SH-SY5Y (cell line): ENCODE measurements around the gene PXDC1.

Source experiments
- GATA2 ChIP-seq: IDR thresholded peaks from 2 replicates; pipeline ENCODE4 v1.6.1; 2011; ENCODE audit warnings: mild to moderate bottlenecking, low read depth, low read length
- GATA3 ChIP-seq: IDR thresholded peaks from 2 replicates; pipeline ENCODE4 v1.6.1; 2011; ENCODE audit warnings: low read depth, mild to moderate bottlenecking, low read length, moderate library complexity

DNA sequence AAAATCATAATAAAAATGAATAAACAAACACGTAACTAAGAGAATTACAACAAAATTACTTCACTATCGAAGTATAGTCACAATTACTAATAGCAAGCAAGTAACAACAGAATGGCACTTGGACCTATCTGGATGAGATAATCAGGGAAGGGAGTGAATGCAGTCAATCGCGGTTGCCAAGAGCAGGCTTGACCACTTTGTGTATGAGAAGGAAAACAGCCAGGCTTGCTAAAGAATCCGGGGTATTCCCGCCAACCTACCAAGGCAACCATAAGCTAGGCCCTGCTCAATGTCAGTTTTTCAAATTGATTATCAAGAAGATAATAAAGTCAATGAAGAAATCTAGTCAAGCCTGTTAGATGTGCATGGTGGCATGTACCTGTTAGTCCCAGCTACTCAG lies 39.7 kb downstream of the PXDC1 start:
- TF ChIP-seq GATA2 (no peak), GATA3 (no peak)
